Measurements from ENCODE around the gene APH1B. TPM values are rescaled to one million over a fixed set of nuclear protein-coding genes. Genes with fewer than 3 reads are reported as not detected.

Gene APH1B
- total and polyA plus RNA-seq, 2 experiments from 2014 or later, result 19.9 to 29.8 TPM

GRCh38 chr15:63332367-63333124, 55.1 kb downstream of the APH1B start:
- Histone ChIP-seq H3K36me3 (replicated peaks; ENCODE audit: insufficient read depth, low read depth) (no peaks in the 10 kb centered on the region), H3K9me3 (ENCODE audit: low read depth) (no peaks in the 10 kb centered on the region), H3K27ac (no peak overlapping the region), H3K27me3 (no peaks in the 10 kb centered on the region), H2AFZ (no peak overlapping the region), H3K4me2 (no peak overlapping the region), H3K9me2 (replicated peaks; ENCODE audit: insufficient read depth) (no peaks in the 10 kb centered on the region), H4K20me1 (ENCODE audit: insufficient read depth, poor library complexity, severe bottlenecking) (no peaks in the 10 kb centered on the region), H3K4me3 (no peak overlapping the region), H3K4me1 (ENCODE audit: insufficient read depth) (peaks cover 9% of the 10 kb centered on the region), H3K79me2 (no peaks in the 10 kb centered on the region)
- no peak for TF ChIP-seq EZH2 (IDR thresholded peaks at IDR 0.05; ENCODE audit: borderline replicate concordance)
- no peak for TF ChIP-seq EZH2phosphoT487 (IDR thresholded peaks at IDR 0.05; ENCODE audit: low read depth, severe bottlenecking, unreplicated experiment)
- no peak for TF ChIP-seq CTCF (IDR thresholded peaks at IDR 0.05; ENCODE audit: poor library complexity)
- 49% methylated on average over 9 of the region's 9 CpGs for WGBS (ENCODE audit: low lambda C conversion rate, missing lambda C conversion rate)
- DNase-seq (ENCODE audit: low spot score), result no peak

- TF ChIP-seq EZH2 (IDR thresholded peaks at IDR 0.05; ENCODE audit: borderline replicate concordance) (no peak), CTCF (IDR thresholded peaks at IDR 0.05; ENCODE audit: poor library complexity) (no peak), EZH2phosphoT487 (IDR thresholded peaks at IDR 0.05; ENCODE audit: low read depth, severe bottlenecking, unreplicated experiment) (no peak)
- no peak for DNase-seq (ENCODE audit: low spot score)
- 74% methylated on average over 2 of the region's 2 CpGs for WGBS (ENCODE audit: low lambda C conversion rate, missing lambda C conversion rate)
- H3K9me3 ChIP-seq (ENCODE audit: low read depth), result no peaks in the 10 kb centered on the region
- H4K20me1 ChIP-seq (ENCODE audit: insufficient read depth, poor library complexity, severe bottlenecking), result no peaks in the 10 kb centered on the region
- no peaks in the 10 kb centered on the region for H3K36me3 ChIP-seq (replicated peaks; ENCODE audit: insufficient read depth, low read depth)
- no peak overlapping the region for H3K4me3 ChIP-seq
- H3K27ac ChIP-seq, result no peak overlapping the region
- no peak overlapping the region for H3K4me2 ChIP-seq
- H3K79me2 ChIP-seq, result no peaks in the 10 kb centered on the region
- H3K9me2 ChIP-seq (replicated peaks; ENCODE audit: insufficient read depth), result no peaks in the 10 kb centered on the region
- no peak overlapping the region for H2AFZ ChIP-seq
- peaks cover 9% of the 10 kb centered on the region for H3K4me1 ChIP-seq (ENCODE audit: insufficient read depth)
- no peaks in the 10 kb centered on the region for H3K27me3 ChIP-seq
These were observed 57.4 kb downstream of the APH1B start for GRCh38 chr15:63334821-63335220.

GRCh38 chr15:63335543-63336240, 58.3 kb downstream of the APH1B start:
- H2AFZ ChIP-seq, result no peak overlapping the region
- H3K27ac ChIP-seq, result peak overlapping the region; percentile 8
- DNase-seq (ENCODE audit: low spot score), result no peak
- no peaks in the 10 kb centered on the region for H3K79me2 ChIP-seq
- H3K4me1 ChIP-seq (ENCODE audit: insufficient read depth), result peaks cover 9% of the 10 kb centered on the region
- H3K9me2 ChIP-seq (replicated peaks; ENCODE audit: insufficient read depth), result no peaks in the 10 kb centered on the region
- no peaks in the 10 kb centered on the region for H3K36me3 ChIP-seq (replicated peaks; ENCODE audit: insufficient read depth, low read depth)
- no peaks in the 10 kb centered on the region for H3K9me3 ChIP-seq (ENCODE audit: low read depth)
- H3K27me3 ChIP-seq, result no peaks in the 10 kb centered on the region
- no peaks in the 10 kb centered on the region for H4K20me1 ChIP-seq (ENCODE audit: insufficient read depth, poor library complexity, severe bottlenecking)
- 77% methylated on average over 8 of the region's 8 CpGs for WGBS (ENCODE audit: low lambda C conversion rate, missing lambda C conversion rate)
- TF ChIP-seq CTCF (IDR thresholded peaks at IDR 0.05; ENCODE audit: poor library complexity), result no peak
- TF ChIP-seq EZH2 (IDR thresholded peaks at IDR 0.05; ENCODE audit: borderline replicate concordance), result no peak
- TF ChIP-seq EZH2phosphoT487 (IDR thresholded peaks at IDR 0.05; ENCODE audit: low read depth, severe bottlenecking, unreplicated experiment), result no peak
- no peak overlapping the region for H3K4me3 ChIP-seq
- H3K4me2 ChIP-seq, result no peak overlapping the region

Data from hepatocyte (in vitro differentiated cells).